ENCODE results near the gene CMIP.

DNA sequence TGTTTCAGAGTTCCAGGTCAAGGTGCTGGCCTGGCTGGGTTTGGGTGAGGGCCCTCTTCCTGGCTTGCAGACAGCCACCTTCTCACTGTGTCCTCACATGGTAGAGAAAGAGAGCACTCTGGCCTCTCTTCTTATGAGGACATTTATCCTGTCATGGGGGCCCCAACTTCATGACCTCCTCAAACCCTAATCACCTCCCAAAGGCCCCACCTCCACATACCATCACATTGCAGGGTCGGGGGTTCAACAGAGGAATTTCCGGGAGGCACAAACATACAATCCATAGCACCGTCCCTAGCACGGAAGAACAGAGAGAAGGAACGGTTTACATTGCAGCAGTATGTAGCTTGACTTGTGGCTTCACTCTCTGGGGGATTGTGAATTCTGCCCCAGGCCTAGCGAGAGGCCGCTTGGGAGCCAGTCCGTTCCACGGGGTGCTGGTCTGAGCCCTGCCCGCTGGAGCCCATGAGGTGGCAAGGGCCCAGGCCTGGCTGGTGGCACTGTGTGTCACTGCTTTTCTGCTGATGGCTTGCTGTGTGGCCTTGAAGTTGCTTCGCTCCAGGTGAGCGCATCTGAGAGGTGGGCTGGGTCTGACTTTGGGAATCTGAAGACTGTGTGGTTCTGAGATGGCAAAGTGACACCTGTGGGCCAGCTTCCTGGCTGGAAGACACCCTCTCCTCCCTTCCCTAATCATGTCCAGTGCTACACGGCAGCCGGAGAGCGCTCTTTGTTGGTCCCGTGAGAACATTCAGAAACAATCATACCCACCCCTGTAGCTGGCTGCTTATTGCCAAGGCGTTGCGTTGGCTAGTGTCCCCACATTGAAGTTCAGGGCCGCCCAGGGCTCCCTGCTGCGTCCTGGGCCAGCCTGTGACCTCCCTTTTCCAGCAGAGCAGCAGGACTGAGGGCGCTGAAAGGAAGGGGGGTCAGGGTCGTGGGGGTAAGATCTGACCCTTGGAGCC is 98.3 kb downstream of the CMIP start:
- TF ChIP-seq, protein P1, sequence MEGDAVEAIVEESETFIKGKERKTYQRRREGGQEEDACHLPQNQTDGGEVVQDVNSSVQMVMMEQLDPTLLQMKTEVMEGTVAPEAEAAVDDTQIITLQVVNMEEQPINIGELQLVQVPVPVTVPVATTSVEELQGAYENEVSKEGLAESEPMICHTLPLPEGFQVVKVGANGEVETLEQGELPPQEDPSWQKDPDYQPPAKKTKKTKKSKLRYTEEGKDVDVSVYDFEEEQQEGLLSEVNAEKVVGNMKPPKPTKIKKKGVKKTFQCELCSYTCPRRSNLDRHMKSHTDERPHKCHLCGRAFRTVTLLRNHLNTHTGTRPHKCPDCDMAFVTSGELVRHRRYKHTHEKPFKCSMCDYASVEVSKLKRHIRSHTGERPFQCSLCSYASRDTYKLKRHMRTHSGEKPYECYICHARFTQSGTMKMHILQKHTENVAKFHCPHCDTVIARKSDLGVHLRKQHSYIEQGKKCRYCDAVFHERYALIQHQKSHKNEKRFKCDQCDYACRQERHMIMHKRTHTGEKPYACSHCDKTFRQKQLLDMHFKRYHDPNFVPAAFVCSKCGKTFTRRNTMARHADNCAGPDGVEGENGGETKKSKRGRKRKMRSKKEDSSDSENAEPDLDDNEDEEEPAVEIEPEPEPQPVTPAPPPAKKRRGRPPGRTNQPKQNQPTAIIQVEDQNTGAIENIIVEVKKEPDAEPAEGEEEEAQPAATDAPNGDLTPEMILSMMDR (IDR thresholded peaks at IDR 0.05) = no peak
- TF ChIP-seq POLR2AphosphoS5 (IDR thresholded peaks at IDR 0.05) (no peak), POLR2A (IDR thresholded peaks at IDR 0.05) (no peak)
